Stomach (tissue), 9 donors: Measurements from ENCODE around the gene CFAP299. TPM values are rescaled to one million over a fixed set of nuclear protein-coding genes. Genes with fewer than 3 reads are reported as not detected.

Experiments
- DNase-seq, 2 donors: peaks; one replicate each; pipeline versions ENCODE4 v3.0.0 to v3.0.0-alpha.2; 2013 to 2019
- H3K27ac ChIP-seq, 5 donors: fragments of 200-600 bp in 4 of 5; sonication (generic) in 4 of 5; one replicate each; pipeline ENCODE4 v1.5.1; 2013 to 2019; ENCODE audit warnings: mild to moderate bottlenecking in 1 of 5, moderate library complexity in 1 of 5
- H3K27me3 ChIP-seq, 3 donors: fragments of 200-600 bp; sonication (generic); one replicate each; pipeline ENCODE4 v1.5.1; 2017 to 2019; ENCODE audit warnings: mixed run types in 1 of 3
- H3K36me3 ChIP-seq, 4 donors: fragments of 200-600 bp; sonication (generic); 1 replicate in 3 of 4; 2 replicates in 1 of 4; pipeline ENCODE4 v1.5.1; 2016 to 2019
- H3K4me1 ChIP-seq, 4 donors: fragments of 200-600 bp; sonication (generic); one replicate each; pipeline ENCODE4 v1.5.1; 2016 to 2019
- H3K4me3 ChIP-seq, 4 donors: fragments of 200-600 bp; sonication (generic) in 3 of 4; one replicate each; pipeline ENCODE4 v1.5.1; 2016 to 2019; ENCODE audit warnings: mild to moderate bottlenecking in 1 of 4
- H3K9me3 ChIP-seq, 4 donors: fragments of 200-600 bp; sonication (generic); one replicate each; pipeline ENCODE4 v1.5.1; 2016 to 2019
- CTCF ChIP-seq, 7 experiments: fragments of 450-650 bp in 4 of 7; fragments of 200-600 bp in 3 of 7; sonication (generic) in 3 of 7; IDR thresholded peaks; one replicate each; pipeline ENCODE4 v1.5.1; 2016 to 2019; ENCODE audit warnings: antibody characterized with exemption in 7 of 7, control low read depth in 2 of 7, mild to moderate bottlenecking in 1 of 7
- EP300 ChIP-seq: sonication (generic); formaldehyde crosslinking; IDR thresholded peaks from one replicate; pipeline ENCODE4 v1.6.1; 2017; ENCODE audit warnings: antibody characterized with exemption
- POLR2A ChIP-seq, 4 donors: fragments of 450-650 bp; IDR thresholded peaks; one replicate each; pipeline ENCODE4 v1.6.1; 2016; ENCODE audit warnings: antibody characterized with exemption in 4 of 4, control low read depth in 2 of 4, mild to moderate bottlenecking in 1 of 4, moderate library complexity in 1 of 4
- POLR2AphosphoS5 ChIP-seq, 3 donors: sonication (generic); formaldehyde crosslinking; IDR thresholded peaks; one replicate each; pipeline ENCODE4 v1.6.1; 2016; ENCODE audit warnings: antibody characterized with exemption in 3 of 3
- WGBS, 5 donors: extraction: QIAGEN DNeasy Blood & Tissue Kit in 3 of 5; methylation state at CpG; one replicate each; pipeline versions ENCODE4 v1.1.5 to v1.1.7; 2013 to 2018; 5-methylcytosine and 5-hydroxymethylcytosine counted together
- intact Hi-C: fragments of 100-400 bp; cut with DNase I; formaldehyde crosslinking; loops from one replicate; pipeline ENCODE4 v1.15.1; 2023; ENCODE audit warnings: low total_unique reads
- polyA plus RNA-seq, 3 donors: library from polyadenylated mRNA; stranded (reverse); fragments of 200-250 nt; gene quantifications; one replicate each; pipeline ENCODE4 v1.2.3, GENCODE V29; 2013
- total RNA-seq, 5 donors: library from RNA; depleted of rRNA; stranded (reverse); fragments of >200 nt; gene quantifications; one replicate each; pipeline versions ENCODE4 v1.1.0 to v1.2.3, GENCODE V29; 2014 to 2016
- donor health status: healthy with polysubstance abuse.
- donor health status: Bipolar disorder and iron deficiency.
- donor health status: healthy.

CFAP299 gene
- total and polyA plus RNA-seq, 8 donors = 0.73 TPM; not detected in 7

GRCh38 chr4:80306260-80306659 is 29.3 kb upstream of the CFAP299 start:
- Histone ChIP-seq H3K27ac (no peak overlapping the region), H3K27me3 (peaks cover 0 to 6% (median 0%) of the 10 kb centered on the region in 3 donors), H3K9me3 (peaks cover 0 to 10% (median 0%) of the 10 kb centered on the region in 4 donors), H3K36me3 (no peaks in the 10 kb centered on the region), H3K4me3 (no peak overlapping the region), H3K4me1 (peaks cover 0 to 12% (median 0%) of the 10 kb centered on the region in 4 donors)
- no peak for TF ChIP-seq POLR2A (IDR thresholded peaks at IDR 0.05)
- no peak for TF ChIP-seq POLR2AphosphoS5 (IDR thresholded peaks at IDR 0.05)
- no peak for TF ChIP-seq CTCF (IDR thresholded peaks at IDR 0.05)
- no peak for TF ChIP-seq EP300
- intact Hi-C loops = no loop called here
- DNase-seq = no peak
- WGBS, 5 donors = 72 to 83% (median 80%) methylated on average over 2 of the region's 2 CpGs

- Histone ChIP-seq H3K4me1 (peaks cover 0 to 12% (median 0%) of the 10 kb centered on the region in 4 donors), H3K4me3 (no peak overlapping the region), H3K27ac (peak overlapping the region in 1 of 5 donors; percentile 37), H3K36me3 (no peaks in the 10 kb centered on the region), H3K9me3 (peaks cover 0 to 6% (median 0%) of the 10 kb centered on the region in 4 donors), H3K27me3 (peaks cover 0 to 6% (median 0%) of the 10 kb centered on the region in 3 donors)
- peak in 1 of 2 donors; percentile 53 for DNase-seq
- TF ChIP-seq POLR2A (IDR thresholded peaks at IDR 0.05) = no peak
- TF ChIP-seq POLR2AphosphoS5 (IDR thresholded peaks at IDR 0.05) = peak in 1 of 3 donors; percentile 36
- no peak for TF ChIP-seq CTCF (IDR thresholded peaks at IDR 0.05)
- TF ChIP-seq EP300 = no peak
- WGBS, 5 donors = 23 to 47% (median 38%) methylated on average over 1 of the region's 1 CpG
- intact Hi-C loops = no loop called here
Observed at GRCh38 chr4:80307183-80307735, 28.3 kb upstream of the CFAP299 start.

- peaks cover 0 to 6% (median 0%) of the 10 kb centered on the region in 3 donors for H3K27me3 ChIP-seq
- H3K4me3 ChIP-seq = no peak overlapping the region
- peaks cover 0 to under 1% (median 0%) of the 10 kb centered on the region in 4 donors for H3K9me3 ChIP-seq
- peaks cover 0 to 12% (median 0%) of the 10 kb centered on the region in 4 donors for H3K4me1 ChIP-seq
- H3K36me3 ChIP-seq = no peaks in the 10 kb centered on the region
- peak overlapping the region in 1 of 5 donors; percentile 37 for H3K27ac ChIP-seq
- 35 to 46% (median 41%) methylated on average over 10 of the region's 10 CpGs for WGBS, 5 donors
- TF ChIP-seq POLR2AphosphoS5 (IDR thresholded peaks at IDR 0.05) (no peak), EP300 (no peak), POLR2A (IDR thresholded peaks at IDR 0.05) (no peak)
- intact Hi-C loops = no loop called here
- peak in 1 of 2 donors; percentile 39 for DNase-seq
Observed at GRCh38 chr4:80307774-80308465, 27.6 kb upstream of the CFAP299 start.

DNA sequence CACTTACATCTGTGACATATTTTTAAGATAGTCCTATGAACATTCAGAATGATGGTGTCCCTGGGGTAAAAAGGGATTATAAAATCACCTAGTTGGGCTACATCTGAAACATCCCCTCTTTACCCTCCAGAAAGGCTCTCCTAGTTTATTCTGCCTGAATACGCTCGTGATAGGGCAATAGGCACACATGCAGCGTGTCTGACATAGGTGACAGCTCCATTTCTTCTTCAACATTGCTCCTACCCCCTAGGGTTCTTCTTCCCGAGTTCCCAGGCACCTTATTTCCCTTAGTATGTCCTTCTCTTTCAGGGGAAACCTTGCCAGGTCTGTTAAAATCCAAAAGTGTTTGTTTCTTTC is 27.1 kb upstream of the CFAP299 start:
- no peak for TF ChIP-seq CTCF (IDR thresholded peaks at IDR 0.05)
- no peak for TF ChIP-seq EP300
- TF ChIP-seq POLR2A (IDR thresholded peaks at IDR 0.05) = no peak
- TF ChIP-seq POLR2AphosphoS5 (IDR thresholded peaks at IDR 0.05) = no peak
- Histone ChIP-seq H3K36me3 (no peaks in the 10 kb centered on the region), H3K27ac (no peak overlapping the region), H3K27me3 (peaks cover 0 to 6% (median 0%) of the 10 kb centered on the region in 3 donors), H3K9me3 (no peaks in the 10 kb centered on the region), H3K4me1 (peaks cover 0 to 12% (median 0%) of the 10 kb centered on the region in 4 donors), H3K4me3 (no peak overlapping the region)
- no peak for DNase-seq
- 36 to 58% (median 45%) methylated on average over 4 of the region's 4 CpGs for WGBS, 5 donors
- intact Hi-C loops = no loop called here
